Loucy (cell line): Measurements from ENCODE around the gene MGRN1.

Source experiments
- EZH2phosphoT487 ChIP-seq: fragments of 200-600 bp; IDR thresholded peaks from 2 replicates; pipeline ENCODE4 v1.6.1; 2018; ENCODE audit warnings: antibody characterized with exemption, mild to moderate bottlenecking, moderate library complexity, borderline replicate concordance
- TF ChIP-seq, protein P1 (sequence below): fragments of 200-600 bp; sonication (generic); conservative IDR thresholded peaks from 2 replicates; pipeline ENCODE4 v1.5.1; 2014; ENCODE audit warnings: mild to moderate bottlenecking, antibody characterized with exemption, low read length

DNA sequence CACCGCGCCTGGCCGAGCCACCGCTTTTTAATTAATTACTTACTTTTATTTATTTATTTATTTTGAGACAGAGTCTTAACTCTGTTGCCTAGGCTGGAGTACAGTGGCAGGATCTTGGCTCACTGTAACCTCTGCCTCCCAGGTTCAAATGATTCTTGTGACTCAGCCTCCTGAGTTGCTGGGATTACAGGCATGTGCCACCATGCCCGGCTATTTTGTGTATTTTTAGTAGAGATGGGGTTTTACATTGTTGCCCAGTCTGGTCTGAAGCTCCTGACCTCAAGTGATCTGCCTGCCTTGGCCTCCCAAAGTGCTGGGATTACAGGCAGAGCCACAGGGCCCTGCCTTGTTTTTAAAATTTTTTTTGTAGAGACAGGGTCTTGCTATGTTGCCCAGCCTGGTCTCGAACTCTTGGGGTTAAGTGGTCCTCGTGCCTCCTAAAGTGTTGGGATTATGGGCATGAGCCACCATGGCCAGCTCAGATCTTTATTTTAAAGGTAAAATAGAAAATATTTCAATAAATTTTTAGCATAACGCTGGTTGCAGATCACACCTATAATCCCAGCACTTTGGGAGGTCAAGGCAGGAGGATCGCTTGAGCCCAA lies 50.4 kb downstream of the MGRN1 start:
- TF ChIP-seq, protein P1, sequence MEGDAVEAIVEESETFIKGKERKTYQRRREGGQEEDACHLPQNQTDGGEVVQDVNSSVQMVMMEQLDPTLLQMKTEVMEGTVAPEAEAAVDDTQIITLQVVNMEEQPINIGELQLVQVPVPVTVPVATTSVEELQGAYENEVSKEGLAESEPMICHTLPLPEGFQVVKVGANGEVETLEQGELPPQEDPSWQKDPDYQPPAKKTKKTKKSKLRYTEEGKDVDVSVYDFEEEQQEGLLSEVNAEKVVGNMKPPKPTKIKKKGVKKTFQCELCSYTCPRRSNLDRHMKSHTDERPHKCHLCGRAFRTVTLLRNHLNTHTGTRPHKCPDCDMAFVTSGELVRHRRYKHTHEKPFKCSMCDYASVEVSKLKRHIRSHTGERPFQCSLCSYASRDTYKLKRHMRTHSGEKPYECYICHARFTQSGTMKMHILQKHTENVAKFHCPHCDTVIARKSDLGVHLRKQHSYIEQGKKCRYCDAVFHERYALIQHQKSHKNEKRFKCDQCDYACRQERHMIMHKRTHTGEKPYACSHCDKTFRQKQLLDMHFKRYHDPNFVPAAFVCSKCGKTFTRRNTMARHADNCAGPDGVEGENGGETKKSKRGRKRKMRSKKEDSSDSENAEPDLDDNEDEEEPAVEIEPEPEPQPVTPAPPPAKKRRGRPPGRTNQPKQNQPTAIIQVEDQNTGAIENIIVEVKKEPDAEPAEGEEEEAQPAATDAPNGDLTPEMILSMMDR: no peak
- TF ChIP-seq EZH2phosphoT487: no peak
